ENCODE data around the gene IRS1.

GRCh38 chr2:226743915-226744314 lies 55.7 kb downstream of the IRS1 start:
- TF ChIP-seq CTCF (conservative IDR thresholded peaks at IDR 0.05 in 1 of 2, IDR thresholded peaks at IDR 0.05 in 1 of 2; ENCODE audit: low read depth in 1 of 2, low read length in 2 of 2), result no peak
- no peak for TF ChIP-seq EZH2 (IDR thresholded peaks at IDR 0.05; ENCODE audit: low read length, missing control alignments)

All from fibroblast of lung (primary cell).